ENCODE measurements around the gene KCNQ1OT1. TPM values are rescaled to one million over a fixed set of nuclear protein-coding genes. Genes with fewer than 3 reads are reported as not detected.

Gene KCNQ1OT1
- total RNA-seq, 1 donor from 2014 or later = 2.3 TPM

DNA sequence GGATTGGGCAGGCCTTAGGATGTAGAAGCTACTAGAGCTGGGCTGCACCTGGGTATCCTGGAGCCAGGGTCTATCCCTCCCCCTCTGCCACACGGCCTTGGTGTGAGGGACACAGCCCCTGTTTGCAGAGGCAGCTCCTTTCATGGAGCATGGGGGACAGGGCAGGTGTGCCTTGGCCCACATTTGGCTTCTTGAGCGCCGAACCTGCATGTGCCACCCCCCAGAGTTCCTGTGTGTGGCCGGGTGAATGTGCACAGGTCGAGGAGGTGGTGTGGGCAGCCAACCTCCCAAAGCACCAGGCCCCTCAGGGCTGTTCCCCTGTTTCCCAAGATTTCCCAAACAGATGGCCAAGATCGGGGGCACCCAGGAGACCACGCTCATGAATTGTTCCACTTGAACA lies 7.9 kb upstream of the KCNQ1OT1 start:
- Mint-ChIP-seq H3K4me3 (no peak overlapping the region), H3K27ac (no peak overlapping the region), H3K27me3 (ENCODE audit: insufficient read depth, low read depth) (peaks cover 23% of the 10 kb centered on the region), H3K9me3 (peaks cover 23% of the 10 kb centered on the region), H3K4me1 (peaks cover 40% of the 10 kb centered on the region), H3K36me3 (no peaks in the 10 kb centered on the region)
- TF ChIP-seq, protein P1, sequence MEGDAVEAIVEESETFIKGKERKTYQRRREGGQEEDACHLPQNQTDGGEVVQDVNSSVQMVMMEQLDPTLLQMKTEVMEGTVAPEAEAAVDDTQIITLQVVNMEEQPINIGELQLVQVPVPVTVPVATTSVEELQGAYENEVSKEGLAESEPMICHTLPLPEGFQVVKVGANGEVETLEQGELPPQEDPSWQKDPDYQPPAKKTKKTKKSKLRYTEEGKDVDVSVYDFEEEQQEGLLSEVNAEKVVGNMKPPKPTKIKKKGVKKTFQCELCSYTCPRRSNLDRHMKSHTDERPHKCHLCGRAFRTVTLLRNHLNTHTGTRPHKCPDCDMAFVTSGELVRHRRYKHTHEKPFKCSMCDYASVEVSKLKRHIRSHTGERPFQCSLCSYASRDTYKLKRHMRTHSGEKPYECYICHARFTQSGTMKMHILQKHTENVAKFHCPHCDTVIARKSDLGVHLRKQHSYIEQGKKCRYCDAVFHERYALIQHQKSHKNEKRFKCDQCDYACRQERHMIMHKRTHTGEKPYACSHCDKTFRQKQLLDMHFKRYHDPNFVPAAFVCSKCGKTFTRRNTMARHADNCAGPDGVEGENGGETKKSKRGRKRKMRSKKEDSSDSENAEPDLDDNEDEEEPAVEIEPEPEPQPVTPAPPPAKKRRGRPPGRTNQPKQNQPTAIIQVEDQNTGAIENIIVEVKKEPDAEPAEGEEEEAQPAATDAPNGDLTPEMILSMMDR (IDR thresholded peaks at IDR 0.05) = no peak
- no peak for TF ChIP-seq EZH2 (IDR thresholded peaks at IDR 0.05)
- no peak for TF ChIP-seq EZH2phosphoT487 (IDR thresholded peaks at IDR 0.05)
- Histone ChIP-seq H3K27me3 (peaks cover 82% of the 10 kb centered on the region), H3K9ac (no peak overlapping the region), H3K4me2 (no peak overlapping the region), H4K20me1 (ENCODE audit: low read depth) (no peaks in the 10 kb centered on the region), H3K4me1 (peaks cover 12% of the 10 kb centered on the region), H3K36me3 (no peaks in the 10 kb centered on the region), H3F3A (ENCODE audit: low read depth) (no peaks in the 10 kb centered on the region), H3K9me3 (ENCODE audit: low read depth) (no peaks in the 10 kb centered on the region), H2AFZ (replicated peaks) (no peak overlapping the region), H3K27ac (no peak overlapping the region), H3K79me2 (ENCODE audit: low read depth) (no peaks in the 10 kb centered on the region), H3K4me3 (no peak overlapping the region)
- DNase-seq (ENCODE audit: low spot score) = no peak

DNA sequence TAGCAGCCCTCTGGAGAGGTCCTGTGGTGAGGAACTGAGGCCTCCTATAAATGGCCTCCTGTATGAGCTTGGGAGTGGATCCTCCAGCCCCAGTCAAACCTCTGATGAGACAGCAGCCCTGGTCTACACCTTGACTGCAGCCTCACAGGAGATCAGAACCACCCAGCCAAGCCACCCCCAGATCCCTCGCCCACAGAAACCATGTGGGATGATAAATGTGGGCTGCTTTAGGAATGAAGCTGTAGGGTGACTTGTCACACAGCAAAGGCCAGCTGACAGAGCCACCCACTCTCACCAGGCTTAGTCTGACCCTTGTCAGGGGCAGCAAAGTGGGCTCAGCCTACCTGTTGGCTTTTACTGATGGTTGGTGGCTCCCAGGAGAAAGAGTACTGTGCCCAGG lies 6.5 kb upstream of the KCNQ1OT1 start:
- Mint-ChIP-seq H3K4me1 (peaks cover 52% of the 10 kb centered on the region), H3K4me3 (no peak overlapping the region), H3K36me3 (no peaks in the 10 kb centered on the region), H3K27me3 (ENCODE audit: insufficient read depth, low read depth) (peaks cover 29% of the 10 kb centered on the region), H3K27ac (no peak overlapping the region), H3K9me3 (peaks cover 19% of the 10 kb centered on the region)
- Histone ChIP-seq H3K36me3 (no peaks in the 10 kb centered on the region), H3K4me2 (no peak overlapping the region), H3K9ac (no peak overlapping the region), H3K27ac (no peak overlapping the region), H3K9me3 (ENCODE audit: low read depth) (no peaks in the 10 kb centered on the region), H3F3A (ENCODE audit: low read depth) (peaks cover 7% of the 10 kb centered on the region), H3K4me1 (peaks cover 13% of the 10 kb centered on the region), H3K27me3 (peaks cover 81% of the 10 kb centered on the region), H3K4me3 (no peak overlapping the region), H2AFZ (replicated peaks) (no peak overlapping the region), H3K79me2 (ENCODE audit: low read depth) (no peaks in the 10 kb centered on the region), H4K20me1 (ENCODE audit: low read depth) (no peaks in the 10 kb centered on the region)
- TF ChIP-seq EZH2 (IDR thresholded peaks at IDR 0.05) (no peak), EZH2phosphoT487 (IDR thresholded peaks at IDR 0.05) (no peak)
- TF ChIP-seq, protein P1 (IDR thresholded peaks at IDR 0.05) = no peak
- no peak for DNase-seq (ENCODE audit: low spot score)

DNA sequence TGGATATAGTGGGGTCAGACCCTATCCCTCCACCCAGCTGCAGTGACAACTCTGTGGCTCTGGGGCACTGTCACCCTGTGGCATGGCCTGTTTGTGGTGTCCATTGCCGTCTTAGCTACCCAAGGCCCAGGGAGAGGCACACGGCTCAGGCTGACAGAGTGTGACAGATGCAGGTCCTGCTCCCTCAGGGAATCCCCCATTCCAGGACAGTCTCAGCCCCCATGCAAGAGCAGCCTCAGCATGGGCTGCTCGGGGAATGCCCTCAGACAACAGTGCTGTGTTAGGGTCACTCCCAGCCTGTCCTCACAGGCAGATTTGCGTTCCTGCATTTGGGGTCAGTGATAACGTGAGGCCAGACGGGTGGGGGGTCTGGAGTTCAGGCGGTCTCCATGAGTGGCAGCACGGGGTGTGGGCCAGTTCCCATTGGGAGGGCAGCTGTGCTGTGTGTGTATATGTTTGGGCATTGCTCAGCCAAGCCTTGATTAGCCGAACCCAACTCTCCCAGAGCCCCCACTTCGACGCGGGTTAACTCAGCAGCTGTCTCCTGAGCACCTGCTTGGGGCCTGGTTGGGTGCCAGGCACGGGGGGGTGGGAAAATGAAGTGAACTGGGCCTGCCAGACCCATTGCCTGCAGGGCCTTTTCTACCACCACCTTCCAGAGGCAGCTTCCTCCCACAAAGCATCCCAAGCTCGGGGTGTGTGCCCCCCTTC lies 5.3 kb upstream of the KCNQ1OT1 start:
- no peak overlapping the region for H3K27ac Mint-ChIP-seq
- Histone ChIP-seq H3K9me3 (ENCODE audit: low read depth) (no peaks in the 10 kb centered on the region), H3K4me2 (no peak overlapping the region), H3K9ac (no peak overlapping the region), H3K4me1 (peaks cover 20% of the 10 kb centered on the region), H3K27me3 (peaks cover 75% of the 10 kb centered on the region), H2AFZ (replicated peaks) (no peak overlapping the region), H3K4me3 (no peak overlapping the region), H3K36me3 (no peaks in the 10 kb centered on the region), H4K20me1 (ENCODE audit: low read depth) (no peaks in the 10 kb centered on the region), H3K79me2 (ENCODE audit: low read depth) (no peaks in the 10 kb centered on the region), H3F3A (ENCODE audit: low read depth) (peaks cover 13% of the 10 kb centered on the region), H3K27ac (no peak overlapping the region)
- H3K4me1 Mint-ChIP-seq = peaks cover 58% of the 10 kb centered on the region
- DNase-seq (ENCODE audit: low spot score) = no peak
- H3K27me3 Mint-ChIP-seq (ENCODE audit: insufficient read depth, low read depth) = peaks cover 34% of the 10 kb centered on the region
- TF ChIP-seq EZH2 (IDR thresholded peaks at IDR 0.05) = no peak
- TF ChIP-seq EZH2phosphoT487 (IDR thresholded peaks at IDR 0.05) = no peak
- TF ChIP-seq, protein P1 (IDR thresholded peaks at IDR 0.05) = no peak
- H3K36me3 Mint-ChIP-seq = no peaks in the 10 kb centered on the region
- peak overlapping the region; percentile 44 for H3K4me3 Mint-ChIP-seq
- peaks cover 8% of the 10 kb centered on the region for H3K9me3 Mint-ChIP-seq
